Stomach smooth muscle (tissue), 2 donors: ENCODE data around the gene ELF3.
"Not testable (repeated sequence)": the region's sequence is repeated elsewhere in the genome, so short reads cannot be mapped to it uniquely, and the experiment has no call there.

ENCODE experiments used
- H3K27ac ChIP-seq: one replicate; pipeline ENCODE4 v1.7.0; 2013; ENCODE audit warnings: mild to moderate bottlenecking, low read length, inconsistent platforms
- H3K27me3 ChIP-seq, 2 donors: one replicate each; pipeline ENCODE4 v1.7.0; 2013; ENCODE audit warnings: low read length in 2 of 2; ENCODE audit not compliant: insufficient read depth in 2 of 2, control insufficient read depth in 1 of 2
- H3K36me3 ChIP-seq, 2 donors: one replicate each; pipeline ENCODE4 v1.7.0; 2013; ENCODE audit warnings: low read length in 2 of 2; ENCODE audit not compliant: control insufficient read depth in 2 of 2, insufficient read depth in 2 of 2
- H3K4me1 ChIP-seq: one replicate; pipeline ENCODE4 v1.7.0; 2013; ENCODE audit warnings: low read length; ENCODE audit not compliant: control insufficient read depth, insufficient read depth
- H3K4me3 ChIP-seq, 2 donors: one replicate each; pipeline ENCODE4 v1.7.0; 2013; ENCODE audit warnings: low read length in 2 of 2
- H3K9ac ChIP-seq, 2 donors: one replicate each; pipeline ENCODE4 v1.7.0; 2013; ENCODE audit warnings: low read length in 2 of 2, mild to moderate bottlenecking in 1 of 2
- H3K9me3 ChIP-seq, 2 donors: one replicate each; pipeline ENCODE4 v1.7.0; 2013; ENCODE audit warnings: low read length in 2 of 2; ENCODE audit not compliant: control insufficient read depth in 2 of 2
- donor health status: healthy.
- donor health status: Pancreatic carcinoma.

ELF3 gene

DNA sequence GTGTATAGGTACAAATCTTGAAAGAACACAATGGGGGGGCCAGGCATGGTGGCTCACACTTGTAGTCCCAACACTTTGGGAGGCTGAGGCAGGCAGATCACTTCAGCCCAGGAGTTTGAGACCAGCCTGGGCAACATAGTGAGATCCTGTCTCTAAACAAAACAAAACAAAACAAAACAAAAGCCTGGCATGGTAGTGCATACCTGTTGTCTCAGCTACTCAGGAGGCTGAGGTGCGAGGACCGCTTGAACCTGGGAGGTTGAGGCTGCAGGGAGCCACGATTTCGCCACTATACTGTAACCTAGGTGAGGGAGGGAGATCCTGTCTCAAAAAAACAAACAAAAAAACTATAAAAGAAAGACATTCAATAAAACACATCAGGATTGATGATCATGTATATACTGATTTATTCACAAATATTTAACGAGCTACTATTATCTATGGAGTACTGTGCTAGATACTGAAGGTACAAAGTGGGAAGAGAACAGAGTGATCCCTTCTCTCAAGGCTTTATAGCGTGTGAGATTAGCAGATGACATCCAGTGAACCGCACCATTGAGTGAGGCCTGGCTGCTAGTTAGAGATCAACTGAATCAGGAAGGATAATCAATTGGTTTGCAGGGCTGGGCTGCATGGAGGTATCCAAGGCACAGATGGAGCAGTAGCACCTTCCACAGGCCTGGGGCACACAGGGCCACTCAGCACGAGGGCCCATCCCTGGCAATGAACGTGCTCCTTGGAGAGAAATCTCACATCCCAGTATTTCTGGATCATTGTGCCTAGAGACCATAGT lies 26.4 kb downstream of the ELF3 start:
- Histone ChIP-seq H3K4me3 (no peak overlapping the region), H3K9ac (no peak overlapping the region), H3K36me3 (no peaks in the 10 kb centered on the region), H3K4me1 (no peaks in the 10 kb centered on the region), H3K27me3 (no peaks in the 10 kb centered on the region), H3K9me3 (no peaks in the 10 kb centered on the region), H3K27ac (no peak overlapping the region)

DNA sequence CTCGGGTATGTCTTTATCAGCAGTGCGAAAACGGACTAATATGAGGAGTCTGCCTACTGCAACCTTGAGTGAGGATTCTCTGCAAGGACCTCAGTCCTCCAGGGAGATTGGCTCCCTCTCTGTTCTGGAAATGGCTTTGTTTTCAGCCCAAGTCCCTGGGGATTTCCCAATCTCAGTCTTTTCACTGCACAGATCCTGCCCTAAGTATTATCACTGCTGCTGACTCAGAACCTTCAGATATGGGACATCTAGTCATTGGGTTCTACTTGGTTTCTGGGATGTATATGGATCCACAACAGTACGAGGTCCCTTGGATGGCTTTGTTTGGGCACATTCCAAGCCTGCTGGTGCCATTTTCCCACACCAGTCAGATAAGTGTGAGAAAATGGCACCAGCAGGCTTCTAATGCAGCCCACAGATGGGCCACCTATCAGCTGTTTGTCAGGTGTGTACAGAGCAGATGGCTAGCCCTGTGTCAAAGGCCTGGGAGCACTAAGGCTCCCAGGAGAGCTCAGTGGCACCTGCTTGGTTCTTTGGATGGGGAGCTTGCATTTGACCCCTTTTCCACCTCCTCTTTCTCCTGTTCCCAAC lies 27.4 kb downstream of the ELF3 start:
- no peaks in the 10 kb centered on the region for H3K36me3 ChIP-seq
- H3K9me3 ChIP-seq: no peaks in the 10 kb centered on the region
- no peaks in the 10 kb centered on the region for H3K4me1 ChIP-seq
- H3K27ac ChIP-seq: no peak overlapping the region
- H3K27me3 ChIP-seq: no peaks in the 10 kb centered on the region
- H3K4me3 ChIP-seq: no peak overlapping the region
- no peak overlapping the region for H3K9ac ChIP-seq

DNA sequence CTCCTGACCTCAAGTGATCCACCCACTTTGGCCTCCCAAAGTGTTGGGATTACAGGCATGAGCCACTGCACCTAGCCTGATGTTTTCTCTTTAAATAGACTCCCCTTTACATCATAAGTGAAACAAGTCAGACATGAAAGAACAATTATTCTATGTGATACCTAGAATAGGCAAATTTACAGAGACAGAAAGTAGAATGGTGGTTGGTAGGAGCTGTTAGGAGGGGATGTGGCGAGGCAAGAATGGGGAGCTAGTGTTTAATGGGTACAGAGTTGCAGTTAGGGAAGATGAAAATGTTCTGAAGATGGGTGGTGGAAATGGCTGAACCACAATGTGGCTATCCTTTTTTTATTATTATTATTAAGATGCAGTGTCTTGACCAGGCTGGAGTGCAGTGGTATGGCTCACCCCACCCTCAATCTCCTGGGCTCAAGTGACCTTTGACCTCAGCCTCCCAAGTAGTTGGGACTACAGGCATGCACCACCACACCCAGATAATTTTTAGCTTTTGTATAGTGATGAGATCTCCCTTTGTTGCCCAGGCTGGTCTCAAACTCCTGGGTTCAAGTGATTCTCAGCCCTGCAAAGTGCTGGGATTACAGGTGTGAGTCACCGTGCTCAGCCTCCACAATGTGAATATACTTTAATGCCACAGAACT lies 28.4 kb downstream of the ELF3 start:
- Histone ChIP-seq H3K9me3 (no peaks in the 10 kb centered on the region), H3K9ac (no peak overlapping the region), H3K4me1 (no peaks in the 10 kb centered on the region), H3K4me3 (no peak overlapping the region), H3K36me3 (no peaks in the 10 kb centered on the region), H3K27me3 (no peaks in the 10 kb centered on the region), H3K27ac (no peak overlapping the region)

DNA sequence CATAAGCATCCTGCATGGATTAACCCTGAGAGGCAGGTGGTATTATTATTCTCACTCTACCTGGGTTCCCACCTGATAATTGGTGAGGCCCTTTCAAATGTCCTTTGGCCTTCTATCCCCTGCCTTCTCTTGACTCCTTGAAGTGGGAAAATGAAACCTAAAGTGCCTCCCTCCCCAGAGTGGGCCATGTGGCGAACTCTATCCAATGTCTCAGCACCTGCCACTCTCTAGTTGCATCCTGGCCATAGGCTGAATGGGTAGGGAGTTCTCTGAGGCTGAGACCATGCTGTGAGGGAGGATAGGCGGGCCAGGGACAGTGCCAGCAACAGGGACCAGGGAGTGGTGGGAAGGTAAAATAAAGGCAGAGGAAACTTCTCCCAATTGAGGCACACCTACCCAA lies 35.3 kb downstream of the ELF3 start:
- Histone ChIP-seq H3K9ac (no peak overlapping the region), H3K27me3 (peaks cover 0 to 6% of the 10 kb centered on the region in 2 donors), H3K27ac (no peak overlapping the region), H3K9me3 (no peaks in the 10 kb centered on the region), H3K36me3 (no peaks in the 10 kb centered on the region), H3K4me1 (peaks cover 2% of the 10 kb centered on the region), H3K4me3 (no peak overlapping the region)

DNA sequence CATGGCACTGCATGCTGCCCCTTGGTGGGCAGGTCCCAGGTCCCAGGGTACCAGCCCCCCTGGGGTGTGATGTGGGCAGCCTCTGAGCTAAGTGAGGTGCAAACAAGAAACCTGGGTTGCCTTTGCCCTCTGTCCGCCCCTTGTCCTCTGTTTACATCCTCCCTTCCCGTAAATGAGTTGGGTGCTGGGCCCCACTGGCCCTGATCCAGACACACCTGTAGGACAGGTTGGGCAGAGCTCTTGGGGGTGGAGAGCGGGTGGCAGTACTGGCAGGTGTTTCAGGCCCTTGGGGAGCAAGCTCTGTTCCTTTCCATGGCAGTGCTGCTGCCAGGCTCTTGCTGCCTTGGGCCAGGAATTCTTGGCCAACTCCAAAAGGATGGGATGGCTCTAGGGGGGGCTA lies 35.8 kb downstream of the ELF3 start:
- H3K4me1 ChIP-seq: peaks cover 2% of the 10 kb centered on the region
- no peak overlapping the region for H3K9ac ChIP-seq
- no peaks in the 10 kb centered on the region for H3K36me3 ChIP-seq
- H3K4me3 ChIP-seq: no peak overlapping the region
- H3K27ac ChIP-seq: no peak overlapping the region
- peaks cover 0 to 6% of the 10 kb centered on the region in 2 donors for H3K27me3 ChIP-seq
- H3K9me3 ChIP-seq: no peaks in the 10 kb centered on the region

DNA sequence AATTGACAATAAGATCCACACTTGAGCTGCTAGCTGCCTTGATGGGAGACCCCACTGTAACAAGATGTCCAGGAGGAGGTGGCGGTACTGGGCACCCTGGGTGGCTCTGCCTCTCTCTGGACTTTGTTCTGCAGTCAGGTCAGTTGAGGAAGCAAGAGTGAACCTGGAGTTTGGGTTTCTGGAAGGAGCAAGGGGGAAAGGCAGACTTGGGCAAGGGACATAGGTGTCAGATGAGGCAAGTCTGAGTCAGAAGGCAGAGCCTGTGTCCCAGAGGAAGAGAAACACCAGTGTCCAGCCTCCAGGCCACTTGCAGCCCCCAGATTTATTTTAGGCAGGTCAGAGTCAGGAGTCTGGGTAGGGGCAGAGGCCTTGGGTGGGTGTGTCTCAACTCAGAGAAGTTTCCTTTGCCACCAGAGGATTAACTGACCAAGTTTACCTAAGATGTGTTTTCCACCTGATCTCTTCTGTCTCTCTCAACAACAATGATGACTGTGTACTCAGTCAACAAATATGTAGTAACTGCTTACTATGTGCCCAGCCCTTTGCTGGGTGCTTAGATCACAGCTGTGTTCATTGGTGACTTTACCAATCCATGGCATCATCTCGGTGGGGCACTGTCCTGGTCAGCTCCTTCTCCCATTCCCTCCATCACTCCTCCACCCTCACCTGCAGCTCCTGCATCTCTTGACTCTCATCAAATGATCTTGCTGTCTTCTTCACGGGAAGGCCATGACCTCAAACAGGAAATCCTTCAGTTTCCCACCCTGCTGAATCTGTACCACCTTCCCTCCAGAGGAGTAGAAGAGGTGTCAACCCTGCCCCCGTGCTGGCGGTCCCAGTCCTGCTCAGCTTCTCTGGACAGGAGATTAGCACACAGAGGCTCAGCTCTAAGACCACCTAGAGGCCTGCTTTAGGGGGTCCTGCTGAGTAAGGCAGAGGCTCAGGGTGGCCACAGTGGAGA lies 36.6 kb downstream of the ELF3 start:
- Histone ChIP-seq H3K4me3 (no peak overlapping the region), H3K4me1 (peaks cover 2% of the 10 kb centered on the region), H3K27me3 (peaks cover 0 to 6% of the 10 kb centered on the region in 2 donors), H3K9ac (no peak overlapping the region), H3K36me3 (no peaks in the 10 kb centered on the region), H3K9me3 (no peaks in the 10 kb centered on the region), H3K27ac (no peak overlapping the region)

DNA sequence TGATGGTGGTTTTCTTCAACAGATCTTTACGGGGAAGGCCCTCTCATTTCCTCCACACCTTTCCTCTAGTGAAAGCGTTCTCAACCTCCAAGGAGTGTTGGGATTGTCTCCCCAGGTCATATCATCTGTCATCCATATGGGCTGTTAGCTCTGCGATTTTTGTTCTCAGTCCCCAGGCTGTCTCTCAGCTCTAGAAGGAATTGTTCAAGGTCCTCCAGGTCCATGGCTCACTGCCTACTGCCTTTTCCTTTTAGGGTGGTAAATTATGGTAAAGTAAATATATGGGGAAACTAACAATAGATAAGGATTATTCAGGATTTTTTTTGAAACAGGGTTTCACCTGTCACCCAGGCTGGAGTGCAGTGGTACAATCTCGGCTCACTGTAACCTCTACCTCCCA lies 37.6 kb downstream of the ELF3 start:
- H3K36me3 ChIP-seq: no peaks in the 10 kb centered on the region
- no peak overlapping the region for H3K4me3 ChIP-seq
- peaks cover 2% of the 10 kb centered on the region for H3K4me1 ChIP-seq
- H3K9ac ChIP-seq: no peak overlapping the region
- H3K27ac ChIP-seq: no peak overlapping the region
- H3K27me3 ChIP-seq: peaks cover 0 to 6% of the 10 kb centered on the region in 2 donors
- no peaks in the 10 kb centered on the region for H3K9me3 ChIP-seq

DNA sequence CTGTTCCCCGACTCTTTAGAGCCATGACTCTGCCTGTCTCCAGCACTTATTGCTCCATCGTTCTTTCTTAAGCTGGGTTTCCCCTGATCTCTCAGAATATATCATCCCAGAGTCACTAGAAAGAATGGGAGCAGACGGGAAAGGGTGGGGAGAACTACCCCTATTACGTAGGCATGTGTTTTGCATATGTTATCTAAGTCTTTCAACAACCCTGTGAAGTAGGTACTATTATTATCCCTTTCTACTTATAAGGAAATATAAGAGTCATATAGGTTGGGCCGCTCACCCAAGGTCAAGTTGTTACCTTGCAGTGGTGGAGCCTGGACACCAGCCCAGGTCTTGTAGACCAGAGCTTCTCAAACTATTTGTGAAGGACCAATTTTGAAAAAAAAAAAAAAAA lies 38.7 kb downstream of the ELF3 start:
- Histone ChIP-seq H3K4me3 (no peak overlapping the region), H3K27ac (no peak overlapping the region), H3K9me3 (no peaks in the 10 kb centered on the region), H3K36me3 (no peaks in the 10 kb centered on the region), H3K4me1 (peaks cover 2% of the 10 kb centered on the region), H3K27me3 (peaks cover 0 to 6% of the 10 kb centered on the region in 2 donors), H3K9ac (no peak overlapping the region)

DNA sequence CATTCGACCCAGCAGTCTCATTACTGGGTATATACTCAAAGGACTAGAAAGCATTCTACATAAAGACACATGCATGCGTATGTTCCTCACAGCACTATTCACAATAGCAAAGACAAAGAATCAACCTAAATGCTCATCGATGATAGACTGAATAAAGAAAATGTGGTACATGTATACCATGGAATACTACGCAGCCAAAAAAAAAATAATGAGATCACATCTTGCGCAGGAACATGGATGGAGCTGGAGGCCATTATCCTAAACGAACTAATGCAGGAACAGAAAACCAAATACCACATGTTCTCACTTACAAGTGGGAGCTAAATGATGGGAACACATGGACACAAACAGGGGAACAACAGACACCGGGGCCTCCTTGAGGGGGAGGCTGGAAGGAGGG lies 43.7 kb downstream of the ELF3 start:
- no peak overlapping the region for H3K9ac ChIP-seq
- no peaks in the 10 kb centered on the region for H3K9me3 ChIP-seq
- no peaks in the 10 kb centered on the region for H3K36me3 ChIP-seq
- H3K27me3 ChIP-seq: no peaks in the 10 kb centered on the region
- H3K4me1 ChIP-seq: no peaks in the 10 kb centered on the region
- no peak overlapping the region for H3K4me3 ChIP-seq
- no peak overlapping the region for H3K27ac ChIP-seq

DNA sequence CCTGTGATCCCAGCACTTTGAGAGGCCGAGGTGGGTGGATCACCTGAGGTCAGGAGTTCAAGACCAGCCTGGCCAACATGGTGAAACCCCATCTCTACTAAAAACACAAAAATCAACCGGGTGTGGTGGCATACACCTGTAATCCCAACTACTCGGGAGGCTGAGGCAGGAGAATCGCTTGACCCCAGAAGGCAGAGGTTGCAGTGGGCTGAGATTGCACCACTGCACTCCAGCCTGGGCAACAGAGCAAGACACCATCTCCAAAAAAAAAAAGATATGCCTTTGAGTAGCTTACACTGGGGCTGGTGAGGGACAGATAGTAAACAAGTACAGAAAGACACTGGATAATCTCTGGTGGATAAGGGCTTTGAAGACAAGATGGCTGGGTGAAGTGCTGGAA lies 44.3 kb downstream of the ELF3 start:
- not testable (repeated sequence) for H3K9me3 ChIP-seq, H3K36me3 ChIP-seq, H3K27ac ChIP-seq, H3K27me3 ChIP-seq, H3K4me1 ChIP-seq, H3K9ac ChIP-seq, H3K4me3 ChIP-seq
